ENCODE data around the gene FRMD4A. TPM values are rescaled to one million over a fixed set of nuclear protein-coding genes. Genes with fewer than 3 reads are reported as not detected.

Gene FRMD4A
- total RNA-seq, 1 experiment from 2014 or later, result not detected

DNA sequence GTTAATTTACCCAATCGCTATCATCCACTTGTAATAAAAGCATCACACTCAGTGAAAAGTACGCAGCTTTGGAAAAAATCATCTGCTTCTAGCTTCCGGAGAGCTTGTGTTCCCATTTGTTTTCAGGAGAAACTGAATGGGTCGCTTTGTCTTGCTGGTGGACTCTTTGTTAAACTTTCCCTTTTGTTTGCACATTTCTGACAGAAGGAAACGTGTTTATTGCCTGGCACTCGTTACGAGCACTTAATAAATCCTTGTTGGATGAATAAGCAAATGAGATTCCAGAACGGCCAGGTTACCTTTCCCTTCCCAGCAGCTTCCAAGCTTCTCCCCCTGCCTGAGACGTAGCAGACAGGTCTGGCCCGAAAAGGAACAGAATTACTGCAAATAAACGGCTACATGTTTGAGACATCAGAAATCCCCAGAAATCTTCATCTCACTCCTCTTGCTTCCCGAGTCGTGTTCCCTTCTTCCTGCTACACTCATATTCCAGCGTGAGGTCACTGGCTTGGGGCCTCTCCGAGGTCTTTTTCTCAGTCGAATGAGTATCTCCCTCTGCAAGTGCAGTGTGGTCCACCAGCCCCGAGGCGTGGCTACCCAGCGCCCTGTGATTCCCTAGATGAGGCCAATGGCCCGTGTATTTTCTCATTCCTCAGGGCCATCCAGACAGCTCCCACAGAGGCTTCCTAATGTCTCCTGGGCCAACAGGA lies 167.2 kb downstream of the FRMD4A start:
- no peaks in the 10 kb centered on the region; the same call in 1 of the 2 replicates for H3K27me3 ChIP-seq (ENCODE audit: low read length)
- DNase-seq, result no peak
- no peaks in the 10 kb centered on the region for H3K36me3 ChIP-seq (ENCODE audit: insufficient read depth, low read length)
- no peaks in the 10 kb centered on the region for H3K4me1 ChIP-seq (ENCODE audit: low read length)
- no peaks in the 10 kb centered on the region for H3K79me2 ChIP-seq (ENCODE audit: low read length)
- H3K9me3 ChIP-seq (ENCODE audit: low read length), result no peaks in the 10 kb centered on the region
- H3K9ac ChIP-seq (ENCODE audit: low read length), result no peak overlapping the region
- no peaks in the 10 kb centered on the region for H3K9me2 ChIP-seq (replicated peaks; ENCODE audit: insufficient read depth, low read length)
- no peak overlapping the region for H2AFZ ChIP-seq (ENCODE audit: low read length)
- H3K4me3 ChIP-seq (ENCODE audit: low read length), result no peak overlapping the region
- H3K4me2 ChIP-seq (ENCODE audit: low read depth, low read length, poor library complexity, severe bottlenecking), result no peak overlapping the region
- H4K20me1 ChIP-seq (ENCODE audit: insufficient read depth, low read depth, low read length), result no peaks in the 10 kb centered on the region
- no peak overlapping the region for H3K27ac ChIP-seq (ENCODE audit: low read length)

- no peak overlapping the region for H2AFZ ChIP-seq (ENCODE audit: low read length)
- DNase-seq, result no peak
- H3K4me3 ChIP-seq (ENCODE audit: low read length), result no peak overlapping the region
Measured at GRCh38 chr10:14162629-14163344, 167.9 kb downstream of the FRMD4A start.

DNA sequence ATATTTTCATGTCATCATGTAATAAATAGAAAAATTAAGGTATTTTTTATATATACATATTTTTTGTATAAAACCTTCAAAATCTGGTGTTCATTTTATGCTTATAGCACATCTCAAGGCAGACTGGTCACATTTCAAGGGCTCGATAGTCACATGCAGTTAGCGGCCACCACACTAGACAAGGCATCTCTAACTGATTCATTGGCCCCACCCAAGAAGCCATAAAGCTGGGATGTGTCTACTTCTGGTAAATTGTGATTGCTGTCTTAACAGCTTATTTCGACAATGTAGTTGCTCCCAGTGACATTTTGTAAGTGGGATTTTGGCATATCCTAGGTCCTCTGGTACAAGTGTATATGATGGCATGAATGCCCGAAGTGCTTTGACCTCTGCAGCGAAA lies 168.7 kb downstream of the FRMD4A start:
- no peaks in the 10 kb centered on the region for H3K4me1 ChIP-seq (ENCODE audit: low read length)
- H2AFZ ChIP-seq (ENCODE audit: low read length), result no peak overlapping the region
- no peaks in the 10 kb centered on the region for H3K9me3 ChIP-seq (ENCODE audit: low read length)
- no peaks in the 10 kb centered on the region for H3K36me3 ChIP-seq (ENCODE audit: insufficient read depth, low read length)
- H3K9me2 ChIP-seq (replicated peaks; ENCODE audit: insufficient read depth, low read length), result no peaks in the 10 kb centered on the region
- no peak overlapping the region for H3K27ac ChIP-seq (ENCODE audit: low read length)
- H3K4me2 ChIP-seq (ENCODE audit: low read depth, low read length, poor library complexity, severe bottlenecking), result no peak overlapping the region
- no peaks in the 10 kb centered on the region; the same call in 1 of the 2 replicates for H3K27me3 ChIP-seq (ENCODE audit: low read length)
- no peak overlapping the region for H3K9ac ChIP-seq (ENCODE audit: low read length)
- no peaks in the 10 kb centered on the region for H3K79me2 ChIP-seq (ENCODE audit: low read length)
- DNase-seq, result no peak
- no peaks in the 10 kb centered on the region for H4K20me1 ChIP-seq (ENCODE audit: insufficient read depth, low read depth, low read length)
- H3K4me3 ChIP-seq (ENCODE audit: low read length), result no peak overlapping the region

More at GRCh38 chr10:14162629-14163344, 167.9 kb downstream of the FRMD4A start:
- Histone ChIP-seq H3K79me2 (ENCODE audit: low read length) (no peaks in the 10 kb centered on the region), H3K9me2 (replicated peaks; ENCODE audit: insufficient read depth, low read length) (no peaks in the 10 kb centered on the region), H3K27me3 (ENCODE audit: low read length) (no peaks in the 10 kb centered on the region; the same call in 1 of the 2 replicates), H3K9ac (ENCODE audit: low read length) (no peak overlapping the region), H4K20me1 (ENCODE audit: insufficient read depth, low read depth, low read length) (no peaks in the 10 kb centered on the region), H3K4me1 (ENCODE audit: low read length) (no peaks in the 10 kb centered on the region), H3K27ac (ENCODE audit: low read length) (no peak overlapping the region), H3K9me3 (ENCODE audit: low read length) (no peaks in the 10 kb centered on the region), H3K36me3 (ENCODE audit: insufficient read depth, low read length) (no peaks in the 10 kb centered on the region), H3K4me2 (ENCODE audit: low read depth, low read length, poor library complexity, severe bottlenecking) (no peak overlapping the region)

DNA sequence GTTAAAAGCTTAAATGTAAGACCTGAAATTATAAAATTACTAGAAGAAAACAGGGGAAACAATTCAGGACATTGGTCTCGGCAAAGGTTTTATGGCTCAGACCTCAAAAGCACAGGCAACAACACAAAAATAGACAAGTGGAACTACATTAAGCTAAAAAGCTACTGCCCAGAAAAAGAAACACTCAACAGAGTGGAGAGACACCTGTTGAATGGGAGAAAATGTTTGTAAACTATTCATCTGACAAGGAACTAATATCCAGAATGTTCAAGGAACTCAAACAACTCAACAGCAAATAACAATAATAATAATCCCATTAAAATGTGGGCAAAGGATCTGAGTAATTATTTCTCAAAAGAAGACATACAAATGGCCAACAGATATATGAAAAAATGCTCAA lies 170.4 kb downstream of the FRMD4A start:
- no peaks in the 10 kb centered on the region for H3K36me3 ChIP-seq (ENCODE audit: insufficient read depth, low read length)
- no peak overlapping the region for H3K4me3 ChIP-seq (ENCODE audit: low read length)
- no peak overlapping the region for H2AFZ ChIP-seq (ENCODE audit: low read length)
- DNase-seq, result no peak
- no peaks in the 10 kb centered on the region; the same call in none of the 2 replicates for H3K27me3 ChIP-seq (ENCODE audit: low read length)
- no peaks in the 10 kb centered on the region for H3K4me1 ChIP-seq (ENCODE audit: low read length)
- no peaks in the 10 kb centered on the region for H4K20me1 ChIP-seq (ENCODE audit: insufficient read depth, low read depth, low read length)
- no peak overlapping the region for H3K27ac ChIP-seq (ENCODE audit: low read length)
- no peak overlapping the region for H3K9ac ChIP-seq (ENCODE audit: low read length)
- no peaks in the 10 kb centered on the region for H3K79me2 ChIP-seq (ENCODE audit: low read length)
- no peak overlapping the region for H3K4me2 ChIP-seq (ENCODE audit: low read depth, low read length, poor library complexity, severe bottlenecking)
- no peaks in the 10 kb centered on the region for H3K9me3 ChIP-seq (ENCODE audit: low read length)
- H3K9me2 ChIP-seq (replicated peaks; ENCODE audit: insufficient read depth, low read length), result no peaks in the 10 kb centered on the region

GRCh38 chr10:14158575-14158974 lies 172.1 kb downstream of the FRMD4A start:
- Histone ChIP-seq H3K9me3 (ENCODE audit: low read length) (no peaks in the 10 kb centered on the region), H3K27me3 (ENCODE audit: low read length) (no peaks in the 10 kb centered on the region; the same call in none of the 2 replicates), H3K9me2 (replicated peaks; ENCODE audit: insufficient read depth, low read length) (no peaks in the 10 kb centered on the region), H3K27ac (ENCODE audit: low read length) (no peak overlapping the region), H3K36me3 (ENCODE audit: insufficient read depth, low read length) (no peaks in the 10 kb centered on the region), H3K4me2 (ENCODE audit: low read depth, low read length, poor library complexity, severe bottlenecking) (no peak overlapping the region), H4K20me1 (ENCODE audit: insufficient read depth, low read depth, low read length) (no peaks in the 10 kb centered on the region), H3K4me1 (ENCODE audit: low read length) (no peaks in the 10 kb centered on the region), H3K9ac (ENCODE audit: low read length) (no peak overlapping the region), H3K4me3 (ENCODE audit: low read length) (no peak overlapping the region), H3K79me2 (ENCODE audit: low read length) (no peaks in the 10 kb centered on the region), H2AFZ (ENCODE audit: low read length) (no peak overlapping the region)
- no peak for DNase-seq

GRCh38 chr10:14156104-14156503 lies 174.6 kb downstream of the FRMD4A start:
- Histone ChIP-seq H3K4me2 (ENCODE audit: low read depth, low read length, poor library complexity, severe bottlenecking) (no peak overlapping the region), H3K9me2 (replicated peaks; ENCODE audit: insufficient read depth, low read length) (no peaks in the 10 kb centered on the region), H3K4me1 (ENCODE audit: low read length) (no peaks in the 10 kb centered on the region), H3K9ac (ENCODE audit: low read length) (no peak overlapping the region), H2AFZ (ENCODE audit: low read length) (no peak overlapping the region), H3K36me3 (ENCODE audit: insufficient read depth, low read length) (no peaks in the 10 kb centered on the region), H3K27me3 (ENCODE audit: low read length) (no peaks in the 10 kb centered on the region; the same call in none of the 2 replicates), H3K4me3 (ENCODE audit: low read length) (no peak overlapping the region), H3K27ac (ENCODE audit: low read length) (no peak overlapping the region), H3K9me3 (ENCODE audit: low read length) (no peaks in the 10 kb centered on the region), H3K79me2 (ENCODE audit: low read length) (no peaks in the 10 kb centered on the region), H4K20me1 (ENCODE audit: insufficient read depth, low read depth, low read length) (no peaks in the 10 kb centered on the region)
- no peak for DNase-seq

GRCh38 chr10:14153570-14154055 lies 177.1 kb downstream of the FRMD4A start:
- DNase-seq, result no peak
- Histone ChIP-seq H3K4me3 (ENCODE audit: low read length) (no peak overlapping the region), H4K20me1 (ENCODE audit: insufficient read depth, low read depth, low read length) (no peaks in the 10 kb centered on the region), H3K9ac (ENCODE audit: low read length) (no peak overlapping the region), H3K4me2 (ENCODE audit: low read depth, low read length, poor library complexity, severe bottlenecking) (no peak overlapping the region), H3K27me3 (ENCODE audit: low read length) (no peaks in the 10 kb centered on the region; the same call in 1 of the 2 replicates), H3K36me3 (ENCODE audit: insufficient read depth, low read length) (no peaks in the 10 kb centered on the region), H3K9me2 (replicated peaks; ENCODE audit: insufficient read depth, low read length) (no peaks in the 10 kb centered on the region), H3K9me3 (ENCODE audit: low read length) (no peaks in the 10 kb centered on the region), H3K27ac (ENCODE audit: low read length) (no peak overlapping the region), H3K79me2 (ENCODE audit: low read length) (no peaks in the 10 kb centered on the region), H2AFZ (ENCODE audit: low read length) (no peak overlapping the region), H3K4me1 (ENCODE audit: low read length) (no peaks in the 10 kb centered on the region)

GRCh38 chr10:14151571-14151970 lies 179.2 kb downstream of the FRMD4A start:
- no peaks in the 10 kb centered on the region for H3K79me2 ChIP-seq (ENCODE audit: low read length)
- DNase-seq, result no peak
- H3K4me2 ChIP-seq (ENCODE audit: low read depth, low read length, poor library complexity, severe bottlenecking), result no peak overlapping the region
- H3K36me3 ChIP-seq (ENCODE audit: insufficient read depth, low read length), result no peaks in the 10 kb centered on the region
- no peak overlapping the region for H2AFZ ChIP-seq (ENCODE audit: low read length)
- no peak overlapping the region for H3K9ac ChIP-seq (ENCODE audit: low read length)
- no peaks in the 10 kb centered on the region for H3K9me2 ChIP-seq (replicated peaks; ENCODE audit: insufficient read depth, low read length)
- H3K27me3 ChIP-seq (ENCODE audit: low read length), result no peaks in the 10 kb centered on the region; the same call in 1 of the 2 replicates
- no peak overlapping the region for H3K4me3 ChIP-seq (ENCODE audit: low read length)
- no peaks in the 10 kb centered on the region for H4K20me1 ChIP-seq (ENCODE audit: insufficient read depth, low read depth, low read length)
- no peaks in the 10 kb centered on the region for H3K9me3 ChIP-seq (ENCODE audit: low read length)
- no peaks in the 10 kb centered on the region for H3K4me1 ChIP-seq (ENCODE audit: low read length)
- H3K27ac ChIP-seq (ENCODE audit: low read length), result no peak overlapping the region

Data from Karpas-422 (cell line).